ENCODE results near the gene APOBEC3G. TPM values are rescaled to one million over a fixed set of nuclear protein-coding genes. Genes with fewer than 3 reads are reported as not detected.

The APOBEC3G gene
- total and polyA plus RNA-seq, 12 donors = 7.4 to 29.3 (median 15.7) TPM

DNA sequence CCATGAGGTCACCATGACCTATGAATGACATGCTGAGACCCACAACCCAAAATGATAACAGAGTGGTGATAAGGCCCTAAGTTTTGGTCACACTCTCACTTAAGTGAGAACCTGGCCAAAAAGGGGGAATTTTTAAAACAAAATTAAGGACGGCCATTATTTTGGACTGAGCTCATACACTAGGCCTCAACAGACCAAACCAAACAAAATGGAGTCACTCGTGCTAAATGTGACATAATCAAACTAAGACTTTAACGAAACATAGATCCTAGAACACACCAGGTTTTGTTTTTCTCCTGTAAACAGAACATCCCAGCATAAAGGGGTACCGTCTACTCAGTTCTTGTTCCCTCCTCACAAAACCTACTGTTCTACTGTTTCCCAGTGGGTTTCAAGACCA lies 31.4 kb downstream of the APOBEC3G start:
- 90 to 97% (median 94%) methylated on average over 4 of the region's 4 CpGs for WGBS, 4 donors
- TF ChIP-seq POLR2A (IDR thresholded peaks at IDR 0.05) (no peak), CTCF (IDR thresholded peaks at IDR 0.05) (no peak)

DNA sequence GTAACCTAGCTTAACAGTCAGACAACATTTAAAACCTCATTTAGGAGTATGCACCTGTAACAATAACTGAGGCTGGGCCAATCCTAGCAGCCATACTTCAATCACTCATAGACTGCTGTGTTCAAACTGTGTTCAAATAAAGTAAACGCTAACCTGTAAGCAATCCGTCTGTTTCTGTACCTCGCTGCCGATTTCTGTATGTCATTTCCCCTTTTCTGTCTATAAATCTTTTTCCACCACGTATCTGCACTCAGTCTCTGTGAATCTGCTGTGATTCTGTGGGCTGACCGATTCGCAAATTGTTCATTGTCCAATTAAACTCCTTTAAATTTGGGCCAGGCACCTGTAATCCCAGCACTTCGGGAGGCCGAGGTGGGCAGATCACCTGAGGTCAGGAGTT lies 32.3 kb downstream of the APOBEC3G start:
- intact Hi-C loops (cut with DNase I) = no loop called here
- no peak for TF ChIP-seq POLR2A (IDR thresholded peaks at IDR 0.05)
- no peak for TF ChIP-seq CTCF (IDR thresholded peaks at IDR 0.05)
- Histone ChIP-seq H3K9me3 (replicated peaks in 1 of 3) (no peaks in the 10 kb centered on the region), H3K4me1 (replicated peaks in 1 of 2) (no peaks in the 10 kb centered on the region), H3K27me3 (no peaks in the 10 kb centered on the region), H3K4me3 (no peak overlapping the region), H3K27ac (no peak overlapping the region), H3K36me3 (replicated peaks in 1 of 2) (no peaks in the 10 kb centered on the region)
- no peak for DNase-seq
- WGBS, 4 donors = 74 to 79% (median 76%) methylated on average over 9 of the region's 9 CpGs

More for the DNA sequence above, 31.4 kb downstream of the APOBEC3G start:
- Histone ChIP-seq H3K9me3 (replicated peaks in 1 of 3) (no peaks in the 10 kb centered on the region), H3K4me1 (replicated peaks in 1 of 2) (no peaks in the 10 kb centered on the region), H3K27ac (no peak overlapping the region), H3K27me3 (no peaks in the 10 kb centered on the region), H3K4me3 (no peak overlapping the region), H3K36me3 (replicated peaks in 1 of 2) (no peaks in the 10 kb centered on the region)
- intact Hi-C loops (cut with DNase I) = no loop called here
- DNase-seq = no peak

GRCh38 chr22:39110631-39111561 lies 33.8 kb downstream of the APOBEC3G start:
- no peak for DNase-seq
- H3K4me3 ChIP-seq = no peak overlapping the region
- H3K36me3 ChIP-seq (replicated peaks in 1 of 2) = no peaks in the 10 kb centered on the region
- WGBS, 4 donors = 73 to 74% (median 73%) methylated on average over 15 of the region's 15 CpGs
- no peak for TF ChIP-seq CTCF (IDR thresholded peaks at IDR 0.05)
- no peak for TF ChIP-seq POLR2A (IDR thresholded peaks at IDR 0.05)
- H3K27me3 ChIP-seq = no peaks in the 10 kb centered on the region
- intact Hi-C loops (cut with DNase I) = loop anchor here in 1 of 2 donors (10.0 kb wide), 1 partner anchor 346 kb away; no protein-coding TSS in a partner anchor
- no peak overlapping the region for H3K27ac ChIP-seq
- no peaks in the 10 kb centered on the region for H3K4me1 ChIP-seq (replicated peaks in 1 of 2)
- no peaks in the 10 kb centered on the region for H3K9me3 ChIP-seq (replicated peaks in 1 of 3)

DNA sequence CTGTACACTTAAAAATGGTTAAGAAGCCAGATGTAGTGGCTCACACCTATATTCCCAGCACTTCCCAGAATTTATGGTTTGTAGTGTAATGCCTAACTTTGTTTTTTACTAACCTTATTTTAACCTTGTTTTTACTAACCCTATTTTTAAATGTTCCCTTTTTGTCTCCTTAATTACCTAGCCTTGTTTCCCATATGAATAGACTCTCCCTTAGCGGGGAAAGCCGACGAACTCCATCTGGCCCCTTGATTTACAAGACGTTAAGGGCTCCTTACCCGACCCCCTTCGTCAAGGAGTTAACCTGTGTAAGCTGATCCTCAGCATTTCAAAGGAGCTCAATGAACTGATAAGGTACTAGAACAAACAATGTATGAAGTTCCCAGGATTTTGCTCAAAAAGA lies 37.0 kb downstream of the APOBEC3G start:
- no peak overlapping the region for H3K27ac ChIP-seq
- intact Hi-C loops (cut with DNase I) = loop anchor here in 1 of 2 donors (10.0 kb wide), 1 partner anchor 349 kb away; no protein-coding TSS in a partner anchor
- TF ChIP-seq POLR2A (IDR thresholded peaks at IDR 0.05) (no peak), CTCF (IDR thresholded peaks at IDR 0.05) (no peak)
- H3K36me3 ChIP-seq (replicated peaks in 1 of 2) = no peaks in the 10 kb centered on the region
- no peaks in the 10 kb centered on the region for H3K4me1 ChIP-seq (replicated peaks in 1 of 2)
- no peak for DNase-seq
- H3K27me3 ChIP-seq = no peaks in the 10 kb centered on the region
- no peak overlapping the region for H3K4me3 ChIP-seq
- no peaks in the 10 kb centered on the region for H3K9me3 ChIP-seq (replicated peaks in 1 of 3)
- WGBS, 4 donors = 54 to 65% (median 61%) methylated on average over 6 of the region's 6 CpGs

Data from adrenal gland (tissue), 12 donors.